Cerebellar cortex (tissue), 1 donor: ENCODE measurements around the gene ZNF669.
"Not testable (repeated sequence)": the region's sequence is repeated elsewhere in the genome, so short reads cannot be mapped to it uniquely, and the experiment has no call there.

ENCODE experiments used
- DNase-seq: peaks from one replicate; pipeline ENCODE4 v3.0.0-alpha.2; 2015; ENCODE audit warnings: low spot score

ZNF669 gene

GRCh38 chr1:247103859-247104591 lies at the start of gene ZNF669:
TSS of gene ZNF669 (minus strand) at chr1:247104356. CDS start at chr1:247104199, 157 bp downstream.
- peak; percentile 99 for DNase-seq

GRCh38 chr1:247147781-247148180 lies 43.6 kb upstream of the ZNF669 start:
- no peak for DNase-seq

- not testable (repeated sequence) for DNase-seq
Measured at GRCh38 chr1:247147120-247147519, 43.0 kb upstream of the ZNF669 start.

- no peak for DNase-seq
Measured at GRCh38 chr1:247146671-247147070, 42.5 kb upstream of the ZNF669 start.

GRCh38 chr1:247145279-247145678 lies 41.1 kb upstream of the ZNF669 start:
- DNase-seq, result no peak

GRCh38 chr1:247139557-247139956 lies 35.4 kb upstream of the ZNF669 start:
- not testable (repeated sequence) for DNase-seq

GRCh38 chr1:247131236-247131635 lies 27.1 kb upstream of the ZNF669 start:
- DNase-seq, result no peak

GRCh38 chr1:247127519-247128282 lies 23.5 kb upstream of the ZNF669 start:
- not testable (repeated sequence) for DNase-seq

GRCh38 chr1:247126601-247127000 lies 22.4 kb upstream of the ZNF669 start:
- DNase-seq, result not testable (repeated sequence)

GRCh38 chr1:247126166-247126565 lies 22.0 kb upstream of the ZNF669 start:
- not testable (repeated sequence) for DNase-seq

GRCh38 chr1:247121382-247121781 lies 17.2 kb upstream of the ZNF669 start:
- DNase-seq, result no peak

- not testable (repeated sequence) for DNase-seq
Measured at GRCh38 chr1:247120408-247120668, 16.2 kb upstream of the ZNF669 start.

- no peak for DNase-seq
Measured at GRCh38 chr1:247119600-247120407, 15.6 kb upstream of the ZNF669 start.

GRCh38 chr1:247118946-247119446 lies 14.8 kb upstream of the ZNF669 start:
- DNase-seq, result no peak

GRCh38 chr1:247115545-247115944 lies 11.4 kb upstream of the ZNF669 start:
- no peak for DNase-seq

GRCh38 chr1:247115141-247115510 lies 11.0 kb upstream of the ZNF669 start:
- no peak for DNase-seq

- DNase-seq, result no peak
Measured at GRCh38 chr1:247114351-247115140, 10.4 kb upstream of the ZNF669 start.

- no peak for DNase-seq
Measured at GRCh38 chr1:247113733-247114271, 9.6 kb upstream of the ZNF669 start.

GRCh38 chr1:247113094-247113497 lies 8.9 kb upstream of the ZNF669 start:
- DNase-seq, result no peak

- peak; percentile 28 for DNase-seq
Measured at GRCh38 chr1:247112479-247112781, 8.3 kb upstream of the ZNF669 start.

GRCh38 chr1:247111700-247112478 lies 7.7 kb upstream of the ZNF669 start:
- DNase-seq, result peak; percentile 25
